ENCODE measurements around the gene ATP4A. TPM values are rescaled to one million over a fixed set of nuclear protein-coding genes. Genes with fewer than 3 reads are reported as not detected.
A peak's percentile ranks its signal among the peaks of the same experiment; 100 is the strongest.

The ATP4A gene
- total RNA-seq, 2 donors from 2014 or later = not detected

- TF ChIP-seq, protein P1, sequence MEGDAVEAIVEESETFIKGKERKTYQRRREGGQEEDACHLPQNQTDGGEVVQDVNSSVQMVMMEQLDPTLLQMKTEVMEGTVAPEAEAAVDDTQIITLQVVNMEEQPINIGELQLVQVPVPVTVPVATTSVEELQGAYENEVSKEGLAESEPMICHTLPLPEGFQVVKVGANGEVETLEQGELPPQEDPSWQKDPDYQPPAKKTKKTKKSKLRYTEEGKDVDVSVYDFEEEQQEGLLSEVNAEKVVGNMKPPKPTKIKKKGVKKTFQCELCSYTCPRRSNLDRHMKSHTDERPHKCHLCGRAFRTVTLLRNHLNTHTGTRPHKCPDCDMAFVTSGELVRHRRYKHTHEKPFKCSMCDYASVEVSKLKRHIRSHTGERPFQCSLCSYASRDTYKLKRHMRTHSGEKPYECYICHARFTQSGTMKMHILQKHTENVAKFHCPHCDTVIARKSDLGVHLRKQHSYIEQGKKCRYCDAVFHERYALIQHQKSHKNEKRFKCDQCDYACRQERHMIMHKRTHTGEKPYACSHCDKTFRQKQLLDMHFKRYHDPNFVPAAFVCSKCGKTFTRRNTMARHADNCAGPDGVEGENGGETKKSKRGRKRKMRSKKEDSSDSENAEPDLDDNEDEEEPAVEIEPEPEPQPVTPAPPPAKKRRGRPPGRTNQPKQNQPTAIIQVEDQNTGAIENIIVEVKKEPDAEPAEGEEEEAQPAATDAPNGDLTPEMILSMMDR (IDR thresholded peaks at IDR 0.05) = peak in 1 of 2 donors; percentile 50
- H3K4me3 ChIP-seq = no peak overlapping the region
Measured at GRCh38 chr19:35592226-35592625, 28.8 kb upstream of the ATP4A start.

DNA sequence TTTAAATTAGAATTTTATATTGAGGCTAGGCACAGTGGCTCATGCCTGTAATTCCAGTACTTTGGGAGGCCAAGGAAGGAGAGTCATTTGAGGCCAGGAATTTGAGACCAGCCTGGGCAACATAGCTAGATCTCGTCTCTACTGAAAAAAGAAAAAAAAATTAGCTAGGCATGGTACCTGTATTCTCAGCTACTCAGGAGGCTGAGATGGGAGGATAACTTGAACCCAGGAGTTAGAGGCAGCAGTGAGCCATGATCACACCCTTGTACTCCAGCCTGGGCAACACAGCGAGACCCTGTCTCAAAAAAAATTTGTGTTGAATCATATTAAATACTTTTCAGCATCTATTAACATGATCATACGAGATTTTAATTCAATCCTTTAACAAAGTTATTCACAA is 27.4 kb upstream of the ATP4A start:
- H3K27me3 ChIP-seq = no peaks in the 10 kb centered on the region
- H3K9me3 ChIP-seq = no peaks in the 10 kb centered on the region
- no peaks in the 10 kb centered on the region for H3K36me3 ChIP-seq
- no peaks in the 10 kb centered on the region for H3K4me1 ChIP-seq
- H3K27ac ChIP-seq = no peak overlapping the region
- DNase-seq (ENCODE audit: low spot score) = no peak
- TF ChIP-seq, protein P1 (IDR thresholded peaks at IDR 0.05) = no peak
- H3K4me3 ChIP-seq = no peak overlapping the region

More at GRCh38 chr19:35592226-35592625, 28.8 kb upstream of the ATP4A start:
- Histone ChIP-seq H3K4me1 (no peaks in the 10 kb centered on the region), H3K9me3 (no peaks in the 10 kb centered on the region), H3K27me3 (no peaks in the 10 kb centered on the region), H3K36me3 (no peaks in the 10 kb centered on the region), H3K27ac (no peak overlapping the region)
- no peak for DNase-seq (ENCODE audit: low spot score)

- Histone ChIP-seq H3K4me1 (no peaks in the 10 kb centered on the region), H3K27me3 (no peaks in the 10 kb centered on the region), H3K4me3 (no peak overlapping the region), H3K36me3 (no peaks in the 10 kb centered on the region), H3K9me3 (no peaks in the 10 kb centered on the region), H3K27ac (no peak overlapping the region)
- TF ChIP-seq, protein P1 (IDR thresholded peaks at IDR 0.05) = no peak
- no peak for DNase-seq (ENCODE audit: low spot score)
Measured at GRCh38 chr19:35587321-35587720, 23.9 kb upstream of the ATP4A start.

GRCh38 chr19:35585848-35586247 is 22.4 kb upstream of the ATP4A start, which contains the start of gene PMIS2:
Gene PMIS2 (plus strand): TSS chr19:35586173. CDS start chr19:35586260, 87 bp downstream.
- no peaks in the 10 kb centered on the region for H3K27me3 ChIP-seq
- DNase-seq (ENCODE audit: low spot score) = no peak
- H3K4me3 ChIP-seq = no peak within 1 kb of the TSS
- no peaks in the 10 kb centered on the region for H3K4me1 ChIP-seq
- H3K36me3 ChIP-seq = no peaks in the 10 kb centered on the region
- no peak within 1 kb of the TSS for H3K27ac ChIP-seq
- H3K9me3 ChIP-seq = no peaks in the 10 kb centered on the region
- TF ChIP-seq, protein P1 (IDR thresholded peaks at IDR 0.05) = no peak

DNA sequence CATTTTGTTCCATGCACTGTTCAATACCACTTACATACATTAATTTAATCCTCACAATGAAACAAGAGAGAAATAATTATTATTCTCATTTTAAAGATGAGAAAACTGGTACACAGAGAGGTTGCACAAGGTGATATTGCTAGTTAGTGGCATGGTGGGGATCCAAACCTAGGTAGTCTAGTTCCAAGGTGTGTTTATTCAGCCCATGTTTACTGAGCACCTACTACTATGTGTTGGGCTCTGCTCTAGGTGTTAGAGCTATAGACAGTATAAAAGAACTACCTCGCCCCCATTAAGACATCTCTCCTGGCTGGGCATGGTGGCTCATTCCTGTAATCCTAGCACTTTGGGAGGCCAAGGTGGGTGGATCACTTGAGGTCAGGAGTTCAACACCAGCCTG is 19.3 kb upstream of the ATP4A start:
- no peak overlapping the region for H3K27ac ChIP-seq
- H3K4me3 ChIP-seq = no peak overlapping the region
- DNase-seq (ENCODE audit: low spot score) = no peak
- no peaks in the 10 kb centered on the region for H3K9me3 ChIP-seq
- no peaks in the 10 kb centered on the region for H3K27me3 ChIP-seq
- TF ChIP-seq, protein P1 (IDR thresholded peaks at IDR 0.05) = no peak
- H3K36me3 ChIP-seq = no peaks in the 10 kb centered on the region
- no peaks in the 10 kb centered on the region for H3K4me1 ChIP-seq

- H3K27ac ChIP-seq = no peak overlapping the region
- DNase-seq (ENCODE audit: low spot score) = no peak
- no peak overlapping the region for H3K4me3 ChIP-seq
- TF ChIP-seq, protein P1 (IDR thresholded peaks at IDR 0.05) = no peak
- no peaks in the 10 kb centered on the region for H3K4me1 ChIP-seq
- H3K9me3 ChIP-seq = peaks cover 0 to 17% of the 10 kb centered on the region in 2 donors
- no peaks in the 10 kb centered on the region for H3K36me3 ChIP-seq
- no peaks in the 10 kb centered on the region for H3K27me3 ChIP-seq
Measured at GRCh38 chr19:35578707-35579106, 15.2 kb upstream of the ATP4A start.

Measured in right atrium auricular region (tissue), 2 donors.